ENCODE data around the gene TMC7. TPM values are rescaled to one million over a fixed set of nuclear protein-coding genes. Genes with fewer than 3 reads are reported as not detected.

Gene TMC7
- total RNA-seq, 1 experiment from 2014 or later: 4.1 TPM

GRCh38 chr16:19033761-19034160, 50.0 kb downstream of the TMC7 start:
- CTCF ChIA-PET: interaction anchor here (0.9 kb wide), 1 partner anchor 11 kb away, joined by 3 read pairs; no protein-coding TSS in a partner anchor
- TF ChIP-seq CTCF (IDR thresholded peaks at IDR 0.05; ENCODE audit: unreplicated experiment): no peak
- Mint-ChIP-seq H3K9me3 (ENCODE audit: unreplicated experiment) (peaks cover 16% of the 10 kb centered on the region), H3K27me3 (ENCODE audit: insufficient read depth, unreplicated experiment) (no peaks in the 10 kb centered on the region), H3K4me1 (ENCODE audit: insufficient read depth, unreplicated experiment) (no peaks in the 10 kb centered on the region), H3K4me3 (ENCODE audit: unreplicated experiment) (no peak overlapping the region), H3K27ac (ENCODE audit: low read depth, unreplicated experiment) (no peak overlapping the region), H3K36me3 (ENCODE audit: insufficient read depth, unreplicated experiment) (peaks cover 7% of the 10 kb centered on the region)
- BruUV-seq (replicated peaks): no TSS peak
- no peak for DNase-seq (ENCODE audit: unreplicated experiment)
- intact Hi-C loops (cut with micrococcal nuclease): no loop called here
- POLR2A ChIA-PET: no interaction called here

GRCh38 chr16:19040400-19040799, 56.7 kb downstream of the TMC7 start:
- Mint-ChIP-seq H3K4me1 (ENCODE audit: insufficient read depth, unreplicated experiment) (no peaks in the 10 kb centered on the region), H3K27me3 (ENCODE audit: insufficient read depth, unreplicated experiment) (no peaks in the 10 kb centered on the region), H3K4me3 (ENCODE audit: unreplicated experiment) (no peak overlapping the region), H3K9me3 (ENCODE audit: unreplicated experiment) (peaks cover 7% of the 10 kb centered on the region), H3K36me3 (ENCODE audit: insufficient read depth, unreplicated experiment) (peaks cover 13% of the 10 kb centered on the region), H3K27ac (ENCODE audit: low read depth, unreplicated experiment) (no peak overlapping the region)
- intact Hi-C loops (cut with micrococcal nuclease): no loop called here
- no peak for TF ChIP-seq CTCF (IDR thresholded peaks at IDR 0.05; ENCODE audit: unreplicated experiment)
- DNase-seq (ENCODE audit: unreplicated experiment): no peak
- CTCF ChIA-PET: no interaction called here
- BruUV-seq (replicated peaks): no TSS peak
- POLR2A ChIA-PET: no interaction called here

DNA sequence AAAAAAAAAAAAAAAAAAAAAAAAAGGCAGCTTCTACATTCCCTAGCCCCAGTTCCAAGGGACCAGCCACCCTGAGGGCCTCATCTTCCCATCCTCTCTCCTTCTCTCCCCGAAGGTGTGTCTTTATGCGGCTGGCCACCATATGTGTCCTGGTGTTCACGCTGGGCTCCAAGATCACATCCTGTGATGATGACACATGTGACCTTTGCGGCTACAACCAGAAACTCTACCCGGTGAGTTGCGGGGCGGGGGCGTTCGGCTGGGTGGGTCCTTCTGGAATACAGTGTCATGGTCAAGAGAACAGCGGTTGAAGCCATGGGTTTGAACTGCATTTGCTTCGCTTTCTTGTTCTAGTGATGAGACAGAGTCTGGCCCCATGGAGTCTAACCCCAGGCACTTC, 61.0 kb downstream of the TMC7 start:
- no peaks in the 10 kb centered on the region for H3K27me3 Mint-ChIP-seq (ENCODE audit: insufficient read depth, unreplicated experiment)
- no peak for TF ChIP-seq CTCF (IDR thresholded peaks at IDR 0.05; ENCODE audit: unreplicated experiment)
- BruUV-seq (replicated peaks): no TSS peak
- no peaks in the 10 kb centered on the region for H3K9me3 Mint-ChIP-seq (ENCODE audit: unreplicated experiment)
- no peak for DNase-seq (ENCODE audit: unreplicated experiment)
- intact Hi-C loops (cut with micrococcal nuclease): no loop called here
- H3K4me1 Mint-ChIP-seq (ENCODE audit: insufficient read depth, unreplicated experiment): no peaks in the 10 kb centered on the region
- H3K27ac Mint-ChIP-seq (ENCODE audit: low read depth, unreplicated experiment): no peak overlapping the region
- H3K36me3 Mint-ChIP-seq (ENCODE audit: insufficient read depth, unreplicated experiment): peaks cover 19% of the 10 kb centered on the region
- H3K4me3 Mint-ChIP-seq (ENCODE audit: unreplicated experiment): no peak overlapping the region
- CTCF ChIA-PET: interaction anchor here (0.8 kb wide), 1 partner anchor 12 kb away, joined by 3 read pairs; no protein-coding TSS in a partner anchor
- POLR2A ChIA-PET: no interaction called here

DNA sequence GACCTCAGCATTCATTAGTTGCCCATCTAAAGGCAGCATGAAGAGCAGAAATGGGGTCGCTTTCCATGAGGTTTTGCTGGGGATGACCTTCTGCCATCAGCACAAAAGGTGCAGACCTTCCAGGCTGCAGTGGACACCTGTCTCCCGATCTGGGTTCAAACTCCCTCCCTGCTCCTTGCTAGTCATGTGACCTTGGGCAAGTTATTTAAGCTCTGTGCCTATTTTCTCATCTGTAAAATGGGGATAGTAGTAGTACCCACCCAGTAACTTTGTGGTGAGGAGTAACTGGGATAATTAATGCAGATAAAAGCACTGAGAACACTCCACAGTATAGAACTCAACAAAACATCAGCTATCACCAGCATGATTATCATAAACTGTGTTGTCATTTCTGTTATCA, 62.3 kb downstream of the TMC7 start:
- no peak for TF ChIP-seq CTCF (IDR thresholded peaks at IDR 0.05; ENCODE audit: unreplicated experiment)
- Mint-ChIP-seq H3K4me3 (ENCODE audit: unreplicated experiment) (no peak overlapping the region), H3K27ac (ENCODE audit: low read depth, unreplicated experiment) (no peak overlapping the region), H3K27me3 (ENCODE audit: insufficient read depth, unreplicated experiment) (no peaks in the 10 kb centered on the region), H3K36me3 (ENCODE audit: insufficient read depth, unreplicated experiment) (peaks cover 19% of the 10 kb centered on the region), H3K4me1 (ENCODE audit: insufficient read depth, unreplicated experiment) (no peaks in the 10 kb centered on the region), H3K9me3 (ENCODE audit: unreplicated experiment) (no peaks in the 10 kb centered on the region)
- CTCF ChIA-PET: no interaction called here
- BruUV-seq (replicated peaks): no TSS peak
- DNase-seq (ENCODE audit: unreplicated experiment): no peak
- POLR2A ChIA-PET: interaction anchor here (0.7 kb wide), 1 partner anchor 40 kb away, joined by 3 read pairs; no protein-coding TSS in a partner anchor
- intact Hi-C loops (cut with micrococcal nuclease): no loop called here
